Small intestine (tissue), 7 donors: ENCODE measurements around the gene TEX53. TPM values are rescaled to one million over a fixed set of nuclear protein-coding genes. Genes with fewer than 3 reads are reported as not detected.

ENCODE experiments used
- DNase-seq, 2 donors: peaks; one replicate each; pipeline versions ENCODE4 v3.0.0 to v3.0.0-alpha.2; 2013
- FAIRE-seq: peaks from 2 replicates; lab custom pipeline; 2012; peaks lifted over from hg19 to GRCh38; lab: Jason Lieb, UNC
- H3K27ac ChIP-seq, 3 donors: one replicate each; pipeline ENCODE4 v1.5.1; 2013; ENCODE audit warnings: low read length in 2 of 3, mild to moderate bottlenecking in 2 of 3, control low read depth in 1 of 3, inconsistent platforms in 1 of 3, low read depth in 1 of 3, moderate library complexity in 1 of 3
- H3K27me3 ChIP-seq, 3 donors: one replicate each; pipeline ENCODE4 v1.6.1; 2013; ENCODE audit warnings: low read length in 3 of 3, inconsistent platforms in 1 of 3; ENCODE audit not compliant: control insufficient read depth in 3 of 3, insufficient read depth in 3 of 3
- H3K36me3 ChIP-seq, 3 donors: one replicate each; pipeline ENCODE4 v1.6.1; 2013; ENCODE audit warnings: low read length in 3 of 3, inconsistent platforms in 1 of 3, low read depth in 1 of 3, mild to moderate bottlenecking in 1 of 3, moderate library complexity in 1 of 3; ENCODE audit not compliant: control insufficient read depth in 3 of 3, insufficient read depth in 2 of 3
- H3K4me1 ChIP-seq, 3 donors: one replicate each; pipeline ENCODE4 v1.6.1; 2013; ENCODE audit warnings: low read length in 2 of 3, inconsistent platforms in 1 of 3, low read depth in 1 of 3, mild to moderate bottlenecking in 1 of 3, moderate library complexity in 1 of 3; ENCODE audit not compliant: control insufficient read depth in 3 of 3, insufficient read depth in 2 of 3
- H3K4me3 ChIP-seq, 3 donors: one replicate each; pipeline ENCODE4 v1.5.1; 2013; ENCODE audit warnings: low read length in 3 of 3, control low read depth in 1 of 3, inconsistent platforms in 1 of 3, low read depth in 1 of 3, mild to moderate bottlenecking in 1 of 3, moderate library complexity in 1 of 3
- H3K9me3 ChIP-seq, 2 donors: one replicate each; pipeline ENCODE4 v1.6.1; 2013; ENCODE audit warnings: low read depth in 1 of 2, low read length in 1 of 2; ENCODE audit not compliant: control insufficient read depth in 2 of 2, insufficient read depth in 1 of 2
- WGBS, 3 donors: extraction: QIAGEN DNeasy Blood & Tissue Kit; methylation state at CpG; one replicate each; pipeline ENCODE4 v1.1.7; 2013; 5-methylcytosine and 5-hydroxymethylcytosine counted together
- polyA plus RNA-seq, 4 donors: library from polyadenylated mRNA; stranded (reverse) in 3 of 4; unstranded in 1 of 4; fragments of 200-250 nt in 3 of 4; fragments of 120-200 nt in 1 of 4; gene quantifications; one replicate each; pipeline versions ENCODE4 v1.2.1 to v1.2.3, GENCODE V29; 2013
- donor health status: healthy with polysubstance abuse.
- donor health status: control.
- donor health status: control.
- donor health status: Bipolar disorder and iron deficiency.
- donor health status: healthy.

The TEX53 gene
- polyA plus RNA-seq, 4 donors: not detected

GRCh38 chr9:114664181-114664580, 6.6 kb upstream of the TEX53 start:
- FAIRE-seq (no peak), DNase-seq (no peak)
- Histone ChIP-seq H3K9me3 (no peaks in the 10 kb centered on the region), H3K36me3 (no peaks in the 10 kb centered on the region), H3K27ac (no peak overlapping the region), H3K27me3 (peaks cover 0 to 9% (median 3%) of the 10 kb centered on the region in 3 donors), H3K4me1 (no peaks in the 10 kb centered on the region), H3K4me3 (no peak overlapping the region)
- WGBS, 3 donors: 68 to 78% (median 75%) methylated on average over 3 of the region's 3 CpGs

GRCh38 chr9:114662081-114662989, 4.7 kb upstream of the TEX53 start:
- no peaks in the 10 kb centered on the region for H3K4me1 ChIP-seq
- H3K4me3 ChIP-seq: no peak overlapping the region
- H3K27me3 ChIP-seq: peaks cover 0 to 9% (median 0%) of the 10 kb centered on the region in 3 donors
- FAIRE-seq (no peak), DNase-seq (peak; percentile 46 to 54)
- H3K36me3 ChIP-seq: peaks cover 0 to 2% (median 0%) of the 10 kb centered on the region in 3 donors
- 24 to 42% (median 34%) methylated on average over 10 of the region's 10 CpGs for WGBS, 3 donors
- no peaks in the 10 kb centered on the region for H3K9me3 ChIP-seq
- no peak overlapping the region for H3K27ac ChIP-seq

GRCh38 chr9:114656301-114656700, 1.3 kb downstream of the TEX53 start:
- no peak for DNase-seq
- no peak for FAIRE-seq
- WGBS, 3 donors: 82 to 86% (median 85%) methylated on average over 12 of the region's 12 CpGs

GRCh38 chr9:114655689-114656088, 1.9 kb downstream of the TEX53 start:
- Histone ChIP-seq H3K4me1 (no peaks in the 10 kb centered on the region), H3K9me3 (no peaks in the 10 kb centered on the region), H3K27me3 (no peaks in the 10 kb centered on the region), H3K36me3 (peaks cover 0 to 2% (median 0%) of the 10 kb centered on the region in 3 donors), H3K27ac (no peak overlapping the region), H3K4me3 (no peak overlapping the region)
- WGBS, 3 donors: 88 to 92% (median 91%) methylated on average over 8 of the region's 8 CpGs
- DNase-seq (no peak), FAIRE-seq (no peak)

More at GRCh38 chr9:114656301-114656700, 1.3 kb downstream of the TEX53 start:
- no peaks in the 10 kb centered on the region for H3K9me3 ChIP-seq
- no peaks in the 10 kb centered on the region for H3K4me1 ChIP-seq
- H3K27me3 ChIP-seq: no peaks in the 10 kb centered on the region
- H3K36me3 ChIP-seq: peaks cover 0 to 2% (median 0%) of the 10 kb centered on the region in 3 donors
- H3K4me3 ChIP-seq: no peak overlapping the region
- H3K27ac ChIP-seq: no peak overlapping the region

GRCh38 chr9:114653556-114654159, 3.9 kb downstream of the TEX53 start:
- Histone ChIP-seq H3K27ac (no peak overlapping the region), H3K36me3 (peaks cover 0 to 2% (median 0%) of the 10 kb centered on the region in 3 donors), H3K9me3 (no peaks in the 10 kb centered on the region), H3K4me3 (no peak overlapping the region), H3K4me1 (no peaks in the 10 kb centered on the region), H3K27me3 (no peaks in the 10 kb centered on the region)
- FAIRE-seq (no peak), DNase-seq (peak; percentile 74 to 78)
- 35 to 38% (median 37%) methylated on average over 6 of the region's 6 CpGs for WGBS, 3 donors

GRCh38 chr9:114652776-114653555, 4.6 kb downstream of the TEX53 start:
- DNase-seq: no peak
- H3K27ac ChIP-seq: no peak overlapping the region

GRCh38 chr9:114643896-114644295, 13.7 kb downstream of the TEX53 start:
- H3K4me3 ChIP-seq: no peak overlapping the region
- FAIRE-seq (no peak), DNase-seq (no peak)
- H3K9me3 ChIP-seq: no peaks in the 10 kb centered on the region
- H3K36me3 ChIP-seq: peaks cover 5 to 19% (median 8%) of the 10 kb centered on the region in 3 donors
- 89 to 93% (median 91%) methylated on average over 5 of the region's 5 CpGs for WGBS, 3 donors
- no peaks in the 10 kb centered on the region for H3K27me3 ChIP-seq
- no peaks in the 10 kb centered on the region for H3K4me1 ChIP-seq
- no peak overlapping the region for H3K27ac ChIP-seq

More at GRCh38 chr9:114652776-114653555, 4.6 kb downstream of the TEX53 start:
- Histone ChIP-seq H3K4me3 (no peak overlapping the region), H3K4me1 (no peaks in the 10 kb centered on the region), H3K9me3 (no peaks in the 10 kb centered on the region), H3K36me3 (peaks cover 0 to 4% (median 0%) of the 10 kb centered on the region in 3 donors), H3K27me3 (no peaks in the 10 kb centered on the region)
- no peak for FAIRE-seq
- WGBS, 3 donors: 85 to 93% (median 86%) methylated on average over 2 of the region's 2 CpGs

- Histone ChIP-seq H3K36me3 (peaks cover 8 to 22% (median 9%) of the 10 kb centered on the region in 3 donors), H3K27me3 (no peaks in the 10 kb centered on the region), H3K27ac (no peak overlapping the region), H3K4me1 (no peaks in the 10 kb centered on the region), H3K9me3 (no peaks in the 10 kb centered on the region), H3K4me3 (no peak overlapping the region)
- WGBS, 3 donors: 92 to 99% (median 94%) methylated on average over 8 of the region's 8 CpGs
- no peak for FAIRE-seq
- no peak for DNase-seq
Measured at GRCh38 chr9:114643001-114643400, 14.6 kb downstream of the TEX53 start.
